Esophagus squamous epithelium (tissue), 5 donors: ENCODE results near the gene CRYM. TPM values are rescaled to one million over a fixed set of nuclear protein-coding genes. Genes with fewer than 3 reads are reported as not detected.

ENCODE experiments used
- DNase-seq: peaks from one replicate; lab custom pipeline; 2025; lab: John Stamatoyannopoulos, UW
- H3K27ac ChIP-seq, 4 donors: fragments of 200-600 bp; sonication (generic); one replicate each; pipeline ENCODE4 v1.5.1; 2016 to 2019; ENCODE audit warnings: mild to moderate bottlenecking in 1 of 4
- H3K27me3 ChIP-seq, 4 donors: fragments of 200-600 bp; sonication (generic); 1 replicate in 3 of 4; 2 replicates in 1 of 4; pipeline versions ENCODE4 v1.5.1 to v1.6.0; 2017 to 2021; ENCODE audit warnings: antibody characterized with exemption in 1 of 4
- H3K36me3 ChIP-seq, 3 donors: fragments of 200-600 bp; sonication (generic); one replicate each; pipeline ENCODE4 v1.5.1; 2016 to 2019
- H3K4me1 ChIP-seq, 3 donors: fragments of 200-600 bp; sonication (generic); one replicate each; pipeline ENCODE4 v1.5.1; 2017 to 2019
- H3K4me3 ChIP-seq, 4 donors: fragments of 200-600 bp; sonication (generic); 1 replicate in 3 of 4; 2 replicates in 1 of 4; pipeline ENCODE4 v1.5.1; 2016 to 2019; ENCODE audit warnings: mild to moderate bottlenecking in 2 of 4, moderate library complexity in 1 of 4
- H3K9me3 ChIP-seq, 3 donors: fragments of 200-600 bp; sonication (generic); one replicate each; pipeline ENCODE4 v1.5.1; 2016 to 2019
- POLR2A ChIP-seq, 4 donors: fragments of 450-650 bp; IDR thresholded peaks; one replicate each; pipeline ENCODE4 v1.6.1; 2017; ENCODE audit warnings: antibody characterized with exemption in 4 of 4, mild to moderate bottlenecking in 4 of 4, moderate library complexity in 3 of 4
- WGBS, 2 donors: methylation state at CpG; one replicate each; pipeline ENCODE4 v1.1.5; 2018; 5-methylcytosine and 5-hydroxymethylcytosine counted together
- intact Hi-C: fragments of 100-400 bp; cut with DNase I; formaldehyde crosslinking; loops from one replicate; pipeline ENCODE4 v1.15.0; 2022
- total RNA-seq, 4 donors: library from RNA; depleted of rRNA; stranded (reverse); fragments of >200 nt; gene quantifications; one replicate each; pipeline ENCODE4 v1.1.0, GENCODE V29; 2016
- TF ChIP-seq, protein P1 (sequence below), 6 experiments: fragments of 450-650 bp in 4 of 6; fragments of 200-600 bp in 2 of 6; sonication (generic) in 2 of 6; IDR thresholded peaks; one replicate each; pipeline ENCODE4 v1.5.1; 2016 to 2019; ENCODE audit warnings: antibody characterized with exemption in 6 of 6, mild to moderate bottlenecking in 4 of 6, moderate library complexity in 4 of 6
- donor health status: DM: yes; HTN: yes; CAD: no.

CRYM gene
- total RNA-seq, 4 donors from 2014 or later: 2.0 to 13.9 (median 5.8) TPM

DNA sequence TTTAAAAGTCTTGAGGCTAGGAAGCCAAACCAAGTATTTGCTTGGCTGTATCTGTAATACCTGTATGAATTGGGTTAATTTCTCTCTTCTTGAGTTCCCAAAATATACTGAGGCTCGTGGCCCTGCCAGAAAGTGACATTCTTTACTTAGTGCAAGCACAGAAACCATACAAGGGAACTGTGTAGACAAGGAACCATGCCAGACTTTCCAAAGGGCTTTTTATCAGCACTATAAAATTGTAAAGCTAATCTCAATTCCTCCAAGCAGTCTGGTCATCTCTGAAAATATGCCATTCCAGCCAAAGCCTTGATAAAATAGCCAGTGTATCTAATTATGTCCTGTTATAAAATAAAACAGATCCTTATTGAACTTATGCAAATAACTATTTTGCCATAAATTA is 7.2 kb upstream of the CRYM start:
- no peak overlapping the region for H3K27ac ChIP-seq
- WGBS, 2 donors: 20 to 31% methylated on average over 1 of the region's 1 CpG
- H3K4me3 ChIP-seq: no peak overlapping the region
- DNase-seq: no peak
- H3K36me3 ChIP-seq: no peaks in the 10 kb centered on the region
- TF ChIP-seq POLR2A (IDR thresholded peaks at IDR 0.05): no peak
- TF ChIP-seq, protein P1, sequence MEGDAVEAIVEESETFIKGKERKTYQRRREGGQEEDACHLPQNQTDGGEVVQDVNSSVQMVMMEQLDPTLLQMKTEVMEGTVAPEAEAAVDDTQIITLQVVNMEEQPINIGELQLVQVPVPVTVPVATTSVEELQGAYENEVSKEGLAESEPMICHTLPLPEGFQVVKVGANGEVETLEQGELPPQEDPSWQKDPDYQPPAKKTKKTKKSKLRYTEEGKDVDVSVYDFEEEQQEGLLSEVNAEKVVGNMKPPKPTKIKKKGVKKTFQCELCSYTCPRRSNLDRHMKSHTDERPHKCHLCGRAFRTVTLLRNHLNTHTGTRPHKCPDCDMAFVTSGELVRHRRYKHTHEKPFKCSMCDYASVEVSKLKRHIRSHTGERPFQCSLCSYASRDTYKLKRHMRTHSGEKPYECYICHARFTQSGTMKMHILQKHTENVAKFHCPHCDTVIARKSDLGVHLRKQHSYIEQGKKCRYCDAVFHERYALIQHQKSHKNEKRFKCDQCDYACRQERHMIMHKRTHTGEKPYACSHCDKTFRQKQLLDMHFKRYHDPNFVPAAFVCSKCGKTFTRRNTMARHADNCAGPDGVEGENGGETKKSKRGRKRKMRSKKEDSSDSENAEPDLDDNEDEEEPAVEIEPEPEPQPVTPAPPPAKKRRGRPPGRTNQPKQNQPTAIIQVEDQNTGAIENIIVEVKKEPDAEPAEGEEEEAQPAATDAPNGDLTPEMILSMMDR (IDR thresholded peaks at IDR 0.05): no peak
- peaks cover 0 to 67% (median 5%) of the 10 kb centered on the region in 4 donors for H3K27me3 ChIP-seq
- peaks cover 0 to 12% (median 0%) of the 10 kb centered on the region in 3 donors for H3K4me1 ChIP-seq
- H3K9me3 ChIP-seq: peaks cover 0 to 3% (median 0%) of the 10 kb centered on the region in 3 donors
- intact Hi-C loops: no loop called here

DNA sequence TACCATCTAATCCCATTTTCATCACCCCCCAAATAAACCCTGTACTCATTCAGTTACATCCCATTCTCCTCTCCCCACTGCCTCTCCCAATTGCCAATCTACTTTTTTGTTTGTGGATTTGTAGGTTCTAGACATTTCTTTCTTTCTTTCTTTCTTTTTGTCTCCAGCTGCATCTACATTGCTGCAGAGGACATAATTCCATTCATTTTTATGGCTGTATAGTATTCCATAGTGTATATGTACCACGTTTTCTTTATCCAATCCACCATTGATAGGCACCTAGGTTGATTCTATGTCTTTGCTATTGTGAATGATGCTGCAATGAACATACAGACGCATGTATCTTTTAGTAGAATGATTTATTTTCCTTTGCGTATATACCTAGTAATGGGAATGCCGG is 6.3 kb upstream of the CRYM start:
- Histone ChIP-seq H3K36me3 (no peaks in the 10 kb centered on the region), H3K27me3 (peaks cover 0 to 65% (median 5%) of the 10 kb centered on the region in 4 donors), H3K27ac (no peak overlapping the region), H3K9me3 (peaks cover 0 to under 1% (median 0%) of the 10 kb centered on the region in 3 donors), H3K4me3 (peak overlapping the region in 1 of 4 donors; percentile 55), H3K4me1 (peaks cover 0 to 12% (median 0%) of the 10 kb centered on the region in 3 donors)
- TF ChIP-seq POLR2A (IDR thresholded peaks at IDR 0.05): no peak
- TF ChIP-seq, protein P1 (IDR thresholded peaks at IDR 0.05): no peak
- intact Hi-C loops: no loop called here
- WGBS, 2 donors: 84 to 90% methylated on average over 4 of the region's 4 CpGs
- no peak for DNase-seq

DNA sequence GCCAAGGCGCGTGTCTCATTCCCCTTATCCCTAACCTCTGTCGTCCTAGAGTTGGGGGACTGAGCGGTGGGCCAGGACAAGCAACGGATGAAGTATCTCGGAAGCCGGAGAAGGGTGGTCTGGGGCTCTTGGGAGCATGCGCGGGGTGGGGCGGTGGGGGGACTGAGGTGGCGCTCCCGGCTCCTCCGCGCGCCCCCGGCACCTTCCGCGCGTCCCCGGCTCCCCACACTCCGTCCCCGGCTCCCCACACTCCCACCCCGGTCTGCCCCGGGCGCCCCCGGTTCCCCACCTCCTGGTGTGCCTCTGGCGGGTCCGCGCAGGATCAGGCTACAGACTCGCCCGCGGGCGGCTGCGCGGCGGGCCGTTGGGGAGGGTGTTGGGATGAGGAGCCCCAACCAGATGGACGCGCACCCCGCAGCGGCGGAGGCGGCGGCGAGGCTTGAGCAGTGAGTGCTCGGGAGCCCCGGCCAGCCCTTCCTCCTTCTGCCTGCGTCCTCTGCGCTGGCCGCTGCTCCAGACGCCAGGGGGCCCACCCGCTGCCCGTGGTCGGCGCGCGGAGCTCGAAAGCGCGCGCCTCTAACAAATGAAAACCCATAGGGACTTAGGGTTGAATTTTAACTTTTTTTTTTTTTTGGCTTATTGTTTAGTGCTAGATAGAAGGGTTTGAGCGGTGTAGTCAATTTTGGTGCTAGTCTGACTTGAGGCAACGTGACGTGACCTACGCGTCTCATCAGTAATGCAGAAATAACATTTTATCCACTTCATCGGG is 5.6 kb upstream of the CRYM start:
- TF ChIP-seq, protein P1 (IDR thresholded peaks at IDR 0.05): peak in 5 of 6 experiments; percentile 12 to 30 (median 14)
- TF ChIP-seq POLR2A (IDR thresholded peaks at IDR 0.05): no peak
- no peak for DNase-seq
- H3K36me3 ChIP-seq: no peaks in the 10 kb centered on the region
- 3 to 6% methylated on average over 21 to 40 of the region's 67 CpGs for WGBS, 2 donors
- peaks cover 0 to 12% (median 0%) of the 10 kb centered on the region in 3 donors for H3K4me1 ChIP-seq
- H3K4me3 ChIP-seq: peak overlapping the region; percentile 12 to 55 (median 39)
- intact Hi-C loops: no loop called here
- no peaks in the 10 kb centered on the region for H3K9me3 ChIP-seq
- H3K27ac ChIP-seq: peak overlapping the region in 1 of 4 donors; percentile 42
- peaks cover 0 to 70% (median 5%) of the 10 kb centered on the region in 4 donors for H3K27me3 ChIP-seq

DNA sequence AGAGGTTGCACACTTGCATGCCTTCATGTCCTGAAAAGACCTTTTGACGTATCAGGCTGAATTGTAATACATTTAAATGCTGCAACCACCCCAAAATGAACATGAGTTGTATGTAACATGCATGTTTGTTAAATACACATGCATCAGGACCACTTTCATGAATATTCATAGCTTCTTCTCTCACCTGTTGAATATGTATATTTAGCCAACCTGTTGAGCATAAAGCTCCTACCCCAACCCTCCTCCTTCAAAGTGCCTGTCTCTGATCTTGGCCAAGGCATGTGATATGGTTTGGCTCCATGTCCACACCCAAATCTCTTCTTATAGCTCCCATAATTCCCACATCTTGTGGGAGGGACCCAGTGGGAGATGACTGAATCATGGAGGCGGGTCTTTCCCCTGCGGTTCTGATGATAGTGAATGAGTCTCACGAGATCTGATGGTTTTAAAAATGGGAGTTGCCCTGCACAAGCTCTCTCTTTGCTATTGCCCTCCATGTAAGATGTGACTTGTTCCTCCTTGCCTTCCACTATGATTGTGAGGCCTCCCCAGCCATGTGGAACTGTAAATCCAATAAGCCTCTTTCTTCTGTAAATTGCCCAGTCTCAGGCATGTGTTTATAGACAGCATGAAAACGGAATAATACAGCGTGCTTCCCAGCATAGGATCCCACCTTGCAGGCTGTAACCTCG is 3.8 kb upstream of the CRYM start:
- TF ChIP-seq, protein P1 (IDR thresholded peaks at IDR 0.05): no peak
- TF ChIP-seq POLR2A (IDR thresholded peaks at IDR 0.05): no peak
- Histone ChIP-seq H3K4me1 (peaks cover 6 to 24% (median 6%) of the 10 kb centered on the region in 3 donors), H3K27me3 (peaks cover 0 to 83% (median 5%) of the 10 kb centered on the region in 4 donors), H3K9me3 (no peaks in the 10 kb centered on the region), H3K36me3 (no peaks in the 10 kb centered on the region), H3K27ac (no peak overlapping the region), H3K4me3 (no peak overlapping the region)
- intact Hi-C loops: no loop called here
- WGBS, 2 donors: 81 to 90% methylated on average over 7 of the region's 7 CpGs
- DNase-seq: no peak

DNA sequence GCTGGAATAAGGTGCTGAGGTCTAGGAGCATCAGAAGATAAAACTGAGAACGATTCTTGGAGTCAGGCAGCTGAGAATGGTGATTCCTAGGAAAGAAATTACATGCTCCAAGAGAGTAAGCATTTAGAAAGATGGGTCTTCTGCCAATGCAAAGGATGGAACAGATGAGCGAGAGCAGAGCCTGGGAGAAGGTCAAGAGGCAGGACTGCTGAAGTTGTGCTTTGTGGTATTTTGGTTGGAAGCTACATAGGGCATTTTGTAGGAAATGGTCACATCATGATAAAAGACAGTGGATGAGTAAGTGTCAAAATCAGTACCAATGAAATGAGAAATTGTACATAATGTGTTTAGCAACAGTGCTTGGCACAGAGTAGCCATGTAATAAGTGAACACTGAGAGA is 1.4 kb upstream of the CRYM start:
- no peak for TF ChIP-seq POLR2A (IDR thresholded peaks at IDR 0.05)
- TF ChIP-seq, protein P1 (IDR thresholded peaks at IDR 0.05): no peak
- Histone ChIP-seq H3K4me1 (peaks cover 6 to 24% (median 6%) of the 10 kb centered on the region in 3 donors), H3K9me3 (no peaks in the 10 kb centered on the region), H3K36me3 (no peaks in the 10 kb centered on the region), H3K27me3 (peaks cover 0 to 83% (median 5%) of the 10 kb centered on the region in 4 donors), H3K27ac (no peak overlapping the region), H3K4me3 (no peak overlapping the region)
- intact Hi-C loops: loop anchor here (10.0 kb wide), 1 partner anchor 85 kb away; no protein-coding TSS in a partner anchor
- 63 to 72% methylated on average over 2 of the region's 2 CpGs for whole genome bisulfite sequencing, 2 donors
- DNase-seq: no peak
